Progenitor cell of endocrine pancreas (in vitro differentiated cells): ENCODE results near the gene MT1M. TPM values are rescaled to one million over a fixed set of nuclear protein-coding genes. Genes with fewer than 3 reads are reported as not detected.
A peak's percentile ranks its signal among the peaks of the same experiment; 100 is the strongest.

ENCODE experiments used
- DNase-seq: peaks from one replicate; pipeline ENCODE4 v3.0.0; 2021; ENCODE audit warnings: low spot score; ENCODE audit not compliant: unreplicated experiment
- H3K27ac Mint-ChIP-seq: 2 replicates; pipeline ENCODE4 v1.8.0; 2021; ENCODE audit warnings: mild to moderate bottlenecking, moderate library complexity, mixed read lengths
- H3K27me3 Mint-ChIP-seq: 2 replicates; pipeline ENCODE4 v1.8.0; 2021; ENCODE audit warnings: mixed read lengths
- H3K36me3 Mint-ChIP-seq: 2 replicates; pipeline ENCODE4 v1.8.0; 2022; ENCODE audit warnings: mixed read lengths; ENCODE audit not compliant: insufficient read depth
- H3K4me1 Mint-ChIP-seq: 2 replicates; pipeline ENCODE4 v1.8.0; 2021; ENCODE audit warnings: low read depth, mixed read lengths
- H3K4me3 Mint-ChIP-seq: 2 replicates; pipeline ENCODE4 v1.8.0; 2021; ENCODE audit warnings: low read depth, mild to moderate bottlenecking, moderate library complexity, mixed read lengths
- H3K9me3 Mint-ChIP-seq: 2 replicates; pipeline ENCODE4 v1.8.0; 2021; ENCODE audit warnings: low read depth, mixed read lengths
- total RNA-seq: library from RNA; stranded (reverse); gene quantifications from 2 replicates; pipeline ENCODE4 v1.2.1, GENCODE V29; 2021
- TF ChIP-seq, protein P1 (sequence below): fragments of 200-600 bp; sonication (generic); IDR thresholded peaks from one replicate; pipeline ENCODE4 v1.5.0; 2021; ENCODE audit warnings: antibody characterized with exemption, mild to moderate bottlenecking; ENCODE audit not compliant: unreplicated experiment

Gene MT1M
- total RNA-seq, 1 donor from 2014 or later, result not detected

DNA sequence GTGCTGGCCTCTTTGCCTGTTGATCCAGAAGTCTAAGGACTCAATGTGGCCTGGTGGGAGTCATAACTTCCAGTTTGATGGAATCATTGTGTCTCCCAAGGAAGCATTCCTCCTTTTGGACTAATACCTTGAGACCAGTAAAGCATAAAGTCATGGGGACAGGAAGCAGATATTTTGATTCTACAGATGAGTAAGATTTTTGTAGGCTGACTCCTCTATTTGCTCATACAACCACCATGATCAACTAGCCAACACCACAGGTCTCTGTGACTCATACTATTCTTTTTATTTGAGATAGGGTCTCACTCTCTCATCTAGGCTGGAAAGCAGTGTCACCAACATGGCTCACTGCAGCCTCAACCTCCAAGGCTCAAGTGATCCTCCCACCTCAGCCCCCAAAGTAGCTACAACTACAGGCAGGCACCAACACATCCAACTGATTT is 17.9 kb upstream of the MT1M start:
- no peak overlapping the region for H3K4me3 Mint-ChIP-seq
- peaks cover 89% of the 10 kb centered on the region for H3K27me3 Mint-ChIP-seq
- H3K27ac Mint-ChIP-seq, result no peak overlapping the region
- no peak for DNase-seq
- H3K4me1 Mint-ChIP-seq, result peaks cover 5% of the 10 kb centered on the region
- H3K9me3 Mint-ChIP-seq, result no peaks in the 10 kb centered on the region
- no peaks in the 10 kb centered on the region for H3K36me3 Mint-ChIP-seq
- TF ChIP-seq, protein P1, sequence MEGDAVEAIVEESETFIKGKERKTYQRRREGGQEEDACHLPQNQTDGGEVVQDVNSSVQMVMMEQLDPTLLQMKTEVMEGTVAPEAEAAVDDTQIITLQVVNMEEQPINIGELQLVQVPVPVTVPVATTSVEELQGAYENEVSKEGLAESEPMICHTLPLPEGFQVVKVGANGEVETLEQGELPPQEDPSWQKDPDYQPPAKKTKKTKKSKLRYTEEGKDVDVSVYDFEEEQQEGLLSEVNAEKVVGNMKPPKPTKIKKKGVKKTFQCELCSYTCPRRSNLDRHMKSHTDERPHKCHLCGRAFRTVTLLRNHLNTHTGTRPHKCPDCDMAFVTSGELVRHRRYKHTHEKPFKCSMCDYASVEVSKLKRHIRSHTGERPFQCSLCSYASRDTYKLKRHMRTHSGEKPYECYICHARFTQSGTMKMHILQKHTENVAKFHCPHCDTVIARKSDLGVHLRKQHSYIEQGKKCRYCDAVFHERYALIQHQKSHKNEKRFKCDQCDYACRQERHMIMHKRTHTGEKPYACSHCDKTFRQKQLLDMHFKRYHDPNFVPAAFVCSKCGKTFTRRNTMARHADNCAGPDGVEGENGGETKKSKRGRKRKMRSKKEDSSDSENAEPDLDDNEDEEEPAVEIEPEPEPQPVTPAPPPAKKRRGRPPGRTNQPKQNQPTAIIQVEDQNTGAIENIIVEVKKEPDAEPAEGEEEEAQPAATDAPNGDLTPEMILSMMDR, result no peak

- H3K4me3 Mint-ChIP-seq, result no peak overlapping the region
- DNase-seq, result no peak
- peaks cover 5% of the 10 kb centered on the region for H3K4me1 Mint-ChIP-seq
- H3K9me3 Mint-ChIP-seq, result no peaks in the 10 kb centered on the region
- TF ChIP-seq, protein P1, result no peak
- H3K27me3 Mint-ChIP-seq, result peaks cover 88% of the 10 kb centered on the region
- no peaks in the 10 kb centered on the region for H3K36me3 Mint-ChIP-seq
- no peak overlapping the region for H3K27ac Mint-ChIP-seq
Measured at GRCh38 chr16:56615353-56615752, 17.1 kb upstream of the MT1M start.

- Mint-ChIP-seq H3K4me1 (peaks cover 5% of the 10 kb centered on the region), H3K4me3 (no peak overlapping the region), H3K9me3 (no peaks in the 10 kb centered on the region), H3K36me3 (no peaks in the 10 kb centered on the region), H3K27ac (no peak overlapping the region), H3K27me3 (peaks cover 87% of the 10 kb centered on the region)
- no peak for DNase-seq
- TF ChIP-seq, protein P1, result no peak
Measured at GRCh38 chr16:56616608-56617211, 15.7 kb upstream of the MT1M start.

DNA sequence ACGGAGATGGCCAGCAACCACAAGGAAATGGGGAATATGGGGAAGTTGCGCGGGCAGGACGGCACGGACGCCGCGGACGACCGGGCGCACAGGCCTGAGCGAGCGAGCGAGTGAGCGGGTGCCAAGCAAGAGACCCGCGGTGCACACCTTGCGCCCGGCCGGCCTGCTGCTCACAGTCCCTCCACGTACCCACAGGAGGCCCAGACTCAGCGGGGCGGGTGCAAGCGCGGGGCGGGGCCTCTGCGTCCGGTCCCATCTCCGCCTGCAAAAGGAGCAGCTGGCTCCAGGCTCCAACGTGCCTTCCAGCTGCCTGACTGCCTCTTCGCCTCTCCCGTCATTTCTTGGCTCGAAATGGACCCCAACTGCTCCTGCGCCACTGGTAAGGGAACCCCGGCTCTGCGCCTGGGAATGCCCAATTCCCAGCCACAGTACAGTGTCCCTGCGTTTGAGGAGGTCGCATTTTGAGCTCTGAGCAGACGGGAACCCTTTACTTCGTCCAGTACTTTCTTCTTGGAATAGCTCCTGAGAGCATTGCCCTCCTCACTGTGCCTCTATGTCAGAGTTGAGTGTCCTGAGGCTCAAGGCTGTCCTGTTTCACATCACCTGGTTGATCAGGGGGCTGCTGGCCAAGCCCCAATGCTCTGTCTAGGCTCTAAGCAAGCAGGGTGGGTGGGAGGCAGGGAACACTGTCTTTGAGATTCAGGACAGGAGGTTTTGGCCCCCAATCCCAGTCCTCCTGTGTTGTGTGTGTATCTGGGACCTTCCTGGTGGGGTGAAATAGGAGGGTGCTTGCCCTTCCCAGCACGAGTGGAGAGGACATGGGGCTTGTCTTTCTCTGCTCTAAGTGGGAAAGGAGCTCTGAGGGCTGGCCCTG is 15.0 kb upstream of the MT1M start:
- H3K27me3 Mint-ChIP-seq, result peaks cover 91% of the 10 kb centered on the region
- H3K9me3 Mint-ChIP-seq, result no peaks in the 10 kb centered on the region
- no peaks in the 10 kb centered on the region for H3K36me3 Mint-ChIP-seq
- DNase-seq, result peak; percentile 26
- TF ChIP-seq, protein P1, result no peak
- H3K4me1 Mint-ChIP-seq, result peaks cover 5% of the 10 kb centered on the region
- H3K27ac Mint-ChIP-seq, result no peak overlapping the region
- H3K4me3 Mint-ChIP-seq, result peak overlapping the region; percentile 45

DNA sequence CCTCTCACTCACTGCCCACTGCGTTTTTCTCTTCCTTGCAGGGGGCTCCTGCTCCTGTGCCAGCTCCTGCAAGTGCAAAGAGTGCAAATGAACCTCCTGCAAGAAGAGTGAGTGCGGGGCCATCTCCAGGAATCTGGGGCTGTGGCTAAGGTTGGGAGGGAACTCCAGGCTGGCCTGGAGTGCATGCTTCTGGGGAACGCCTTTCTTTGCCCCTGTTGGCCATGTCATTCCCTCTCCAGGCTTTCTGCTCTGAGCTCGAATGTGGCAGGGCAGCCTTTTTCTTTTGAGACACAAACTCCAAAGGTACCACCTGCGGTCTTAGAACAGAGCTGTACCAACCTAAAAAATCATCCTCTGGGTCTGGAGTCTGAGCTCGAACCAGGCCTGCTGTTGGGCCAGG is 14.3 kb upstream of the MT1M start:
- peaks cover 5% of the 10 kb centered on the region for H3K4me1 Mint-ChIP-seq
- H3K4me3 Mint-ChIP-seq, result no peak overlapping the region
- H3K27ac Mint-ChIP-seq, result no peak overlapping the region
- H3K9me3 Mint-ChIP-seq, result no peaks in the 10 kb centered on the region
- DNase-seq, result no peak
- peaks cover 94% of the 10 kb centered on the region for H3K27me3 Mint-ChIP-seq
- H3K36me3 Mint-ChIP-seq, result no peaks in the 10 kb centered on the region
- TF ChIP-seq, protein P1, result no peak
